HG03280 (cell line): Measurements from ENCODE around the gene VDR.

ENCODE experiments used
- ATAC-seq: cut with Tn5 transposase; IDR thresholded peaks from one replicate; pipeline ENCODE4 v1.9.1; 2021; ENCODE audit warnings: mild to moderate bottlenecking, moderate library complexity; ENCODE audit not compliant: unreplicated experiment

VDR gene

GRCh38 chr12:47800582-47800981 lies 104.2 kb downstream of the VDR start:
- no peak for ATAC-seq

- no peak for ATAC-seq
Observed at GRCh38 chr12:47799357-47799955, 105.3 kb downstream of the VDR start.

- ATAC-seq: no peak
Observed at GRCh38 chr12:47798382-47798948, 106.3 kb downstream of the VDR start.

GRCh38 chr12:47797441-47797840 lies 107.4 kb downstream of the VDR start:
- ATAC-seq: no peak

GRCh38 chr12:47795814-47796411 lies 108.9 kb downstream of the VDR start:
- no peak for ATAC-seq

- no peak for ATAC-seq
Observed at GRCh38 chr12:47795121-47795813, 109.5 kb downstream of the VDR start.

- ATAC-seq: no peak
Observed at GRCh38 chr12:47794679-47795078, 110.1 kb downstream of the VDR start.

GRCh38 chr12:47793015-47793681 lies 111.6 kb downstream of the VDR start:
- ATAC-seq: no peak

- no peak for ATAC-seq
Observed at GRCh38 chr12:47791874-47792273, 112.9 kb downstream of the VDR start.
